GM23248 (cell line): ENCODE results near the gene FOXA1. TPM values are rescaled to one million over a fixed set of nuclear protein-coding genes. Genes with fewer than 3 reads are reported as not detected.

Source experiments
- DNase-seq: peaks from one replicate; pipeline ENCODE4 v3.0.0-alpha.2; 2015
- H2AFZ ChIP-seq: fragments of 200-600 bp; sonication (generic); 2 replicates; pipeline ENCODE4 v1.6.1; 2016; ENCODE audit warnings: antibody characterized with exemption
- H3F3A ChIP-seq: fragments of 200-600 bp; sonication (generic); 2 replicates; pipeline ENCODE4 v1.6.1; 2016; ENCODE audit warnings: mild to moderate bottlenecking, antibody characterized with exemption, mixed run types; ENCODE audit not compliant: insufficient read depth
- H3K27ac ChIP-seq: fragments of 200-600 bp; sonication (generic); 2 replicates; pipeline ENCODE4 v1.5.1; 2016; ENCODE audit warnings: mild to moderate bottlenecking
- H3K27me3 ChIP-seq: fragments of 200-600 bp; sonication (generic); replicated peaks from 2 replicates; pipeline ENCODE4 v1.6.1; 2016; ENCODE audit warnings: mild to moderate bottlenecking; ENCODE audit not compliant: insufficient read depth
- H3K36me3 ChIP-seq: fragments of 200-600 bp; sonication (generic); 2 replicates; pipeline ENCODE4 v1.6.1; 2016; ENCODE audit warnings: low read depth, mild to moderate bottlenecking
- H3K4me1 ChIP-seq: fragments of 200-600 bp; sonication (generic); 2 replicates; pipeline ENCODE4 v1.6.1; 2016; ENCODE audit warnings: mild to moderate bottlenecking; ENCODE audit not compliant: insufficient read depth
- H3K4me2 ChIP-seq: fragments of 200-600 bp; sonication (generic); one replicate; pipeline ENCODE4 v1.6.1; 2016; ENCODE audit warnings: mild to moderate bottlenecking; ENCODE audit not compliant: unreplicated experiment
- H3K4me3 ChIP-seq: fragments of 200-600 bp; sonication (generic); 2 replicates; pipeline ENCODE4 v1.5.1; 2016; ENCODE audit warnings: mild to moderate bottlenecking
- H3K79me2 ChIP-seq: fragments of 200-600 bp; sonication (generic); 2 replicates; pipeline ENCODE4 v1.6.1; 2016; ENCODE audit warnings: mild to moderate bottlenecking; ENCODE audit not compliant: insufficient read depth
- H3K9ac ChIP-seq: fragments of 200-600 bp; sonication (generic); 2 replicates; pipeline ENCODE4 v1.6.1; 2016; ENCODE audit warnings: mild to moderate bottlenecking
- H3K9me2 ChIP-seq: fragments of 200-600 bp; sonication (generic); 2 replicates; pipeline ENCODE4 v1.6.1; 2016; ENCODE audit warnings: mixed run types, mild to moderate bottlenecking, moderate library complexity; ENCODE audit not compliant: insufficient read depth
- H3K9me3 ChIP-seq: fragments of 200-600 bp; sonication (generic); one replicate; pipeline ENCODE4 v1.6.1; 2017; ENCODE audit warnings: low read depth
- H4K20me1 ChIP-seq: fragments of 200-600 bp; sonication (generic); 2 replicates; pipeline ENCODE4 v1.6.0; 2016; ENCODE audit not compliant: insufficient read depth
- EZH2 ChIP-seq: fragments of 200-600 bp; sonication (generic); IDR thresholded peaks from 2 replicates; pipeline ENCODE4 v1.6.1; 2018; ENCODE audit warnings: antibody characterized with exemption, mild to moderate bottlenecking; ENCODE audit not compliant: insufficient read depth, poor library complexity, severe bottlenecking
- EZH2phosphoT487 ChIP-seq: fragments of 200-600 bp; sonication (generic); IDR thresholded peaks from 2 replicates; pipeline ENCODE4 v1.6.1; 2018; ENCODE audit warnings: antibody characterized with exemption, moderate library complexity, mild to moderate bottlenecking, low read depth; ENCODE audit not compliant: insufficient read depth
- WGBS, 2 experiments: methylation state at CpG; one replicate each; pipeline ENCODE4 v1.1.6; 2015 to 2017; ENCODE audit warnings: low lambda C conversion rate in 2 of 2, low coverage in 1 of 2; ENCODE audit errors: missing lambda C conversion rate in 2 of 2; 5-methylcytosine and 5-hydroxymethylcytosine counted together
- in situ Hi-C: fragments of 300-500 bp; cut with MboI; formaldehyde crosslinking; loops from 2 replicates; pipeline ENCODE4 v1.15.0; 2020
- polyA plus RNA-seq: library from polyadenylated mRNA; unstranded; fragments of >200 nt; fragmentation: Nextera tagmentation; extraction: Ambion mirVana; gene quantifications from 2 replicates; pipeline ENCODE4 v1.2.1, GENCODE V29; 2016
- total RNA-seq: library from RNA; depleted of rRNA; stranded (reverse); fragments of >200 nt; shearing (Covaris generic); gene quantifications from 2 replicates; pipeline ENCODE4 v1.2.3, GENCODE V29; 2014

Gene FOXA1
- total and polyA plus RNA-seq, 2 experiments from 2014 or later: 0.10 TPM; not detected in 1

DNA sequence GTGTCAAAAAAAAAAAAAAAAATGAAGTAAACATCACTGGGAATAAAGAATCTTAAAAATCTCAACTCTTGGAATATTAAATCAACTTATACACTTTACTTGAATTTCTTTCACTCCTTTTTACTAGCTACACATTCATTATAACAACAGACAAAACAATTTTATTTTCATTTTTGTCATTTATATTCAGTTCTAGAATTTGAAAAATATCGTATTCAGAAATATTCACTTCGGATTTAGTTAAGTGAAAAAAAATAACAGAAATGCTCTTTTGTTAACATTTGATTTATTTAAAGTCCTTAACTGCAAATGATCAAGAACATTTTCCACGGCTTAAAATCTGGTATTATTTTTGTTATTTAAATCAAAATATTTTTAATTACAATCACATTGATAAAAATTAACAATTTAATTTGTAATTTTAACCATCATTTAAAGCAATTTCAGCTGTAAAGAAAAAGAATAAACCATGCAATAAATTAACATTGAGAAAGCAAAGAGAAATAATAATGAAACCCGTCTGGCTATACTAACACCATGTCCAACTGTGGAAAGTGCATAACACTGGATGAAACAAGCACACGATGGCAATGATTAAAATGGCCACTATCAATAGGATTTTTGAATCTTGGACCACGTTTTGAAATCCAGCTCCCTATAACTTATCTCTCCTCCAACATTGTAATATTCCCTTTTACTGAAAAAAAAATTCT is 5.2 kb downstream of the FOXA1 start:
- Histone ChIP-seq H3K4me2 (no peak overlapping the region), H2AFZ (no peak overlapping the region), H3K9ac (no peak overlapping the region), H3K79me2 (no peaks in the 10 kb centered on the region), H3K4me1 (no peaks in the 10 kb centered on the region), H4K20me1 (no peaks in the 10 kb centered on the region), H3K27ac (no peak overlapping the region), H3K27me3 (peaks cover 81% of the 10 kb centered on the region), H3K9me2 (no peaks in the 10 kb centered on the region), H3K9me3 (no peaks in the 10 kb centered on the region), H3K4me3 (no peak overlapping the region), H3K36me3 (no peaks in the 10 kb centered on the region), H3F3A (no peaks in the 10 kb centered on the region)
- DNase-seq: no peak
- no peak for TF ChIP-seq EZH2phosphoT487
- TF ChIP-seq EZH2: peak; percentile 77
- in situ Hi-C loops: no loop called here
- WGBS, 2 experiments: 43 to 45% methylated on average over 6 of the region's 6 CpGs

DNA sequence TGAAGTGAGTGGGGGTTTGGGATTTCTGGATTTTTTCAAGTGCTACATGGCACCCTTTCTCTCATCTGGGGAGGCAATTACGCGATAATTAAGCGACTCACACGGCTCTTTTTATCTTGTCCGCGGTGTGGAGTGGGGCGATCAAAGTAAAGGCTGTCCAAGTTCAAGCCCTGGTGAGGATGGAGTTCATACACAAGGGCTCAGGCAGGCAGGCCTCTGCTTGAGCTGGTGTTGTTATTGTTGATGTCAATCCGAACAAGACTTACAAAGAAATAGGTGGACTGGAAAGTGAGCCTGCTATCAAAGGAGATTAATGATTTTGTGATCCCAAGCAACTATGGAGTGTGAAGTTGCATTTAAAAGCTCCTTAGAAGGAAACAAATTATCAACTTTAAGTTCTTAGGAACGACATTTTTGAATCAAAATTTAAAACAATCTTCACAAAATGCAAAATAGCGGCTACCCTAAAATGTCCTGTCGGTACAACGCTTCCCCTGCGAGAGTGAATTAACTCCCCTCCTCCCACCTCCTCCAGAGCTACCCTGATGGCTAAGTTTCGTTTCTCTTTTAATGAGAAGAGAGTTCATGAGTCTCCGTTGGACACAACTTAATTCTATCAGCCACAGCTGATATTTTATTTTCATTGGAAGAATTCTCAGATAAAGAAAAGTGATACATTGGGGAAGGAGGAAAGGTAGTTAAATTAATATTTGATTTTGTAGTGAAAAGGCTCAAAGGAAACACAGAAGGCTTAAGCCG is 5.9 kb downstream of the FOXA1 start:
- TF ChIP-seq EZH2phosphoT487 (0 out of 2 replicates have a peak, but pooled peaks have one; percentile 23), EZH2 (no peak)
- in situ Hi-C loops: no loop called here

DNA sequence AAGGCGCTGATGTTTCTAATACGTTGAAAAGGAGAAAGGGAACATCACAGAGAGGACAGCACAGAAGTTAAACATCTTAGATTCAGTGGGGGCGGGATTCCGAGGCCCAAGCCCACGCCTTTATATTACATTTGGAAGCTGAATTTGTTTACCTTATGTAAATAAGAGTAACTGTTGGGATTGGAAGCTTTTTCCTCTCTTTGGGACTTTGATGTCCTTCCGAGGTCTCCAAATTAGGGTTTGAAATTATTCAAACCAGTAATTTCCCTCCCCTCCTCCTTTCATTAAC is 6.4 kb downstream of the FOXA1 start:
- no peak overlapping the region for H3K4me3 ChIP-seq
- WGBS, 2 experiments: 36 to 38% methylated on average over 6 of the region's 6 CpGs
- no peaks in the 10 kb centered on the region for H3K4me1 ChIP-seq
- H3K4me2 ChIP-seq: no peak overlapping the region
- H3K9ac ChIP-seq: no peak overlapping the region
- in situ Hi-C loops: no loop called here
- no peak for TF ChIP-seq EZH2phosphoT487
- TF ChIP-seq EZH2: no peak
- DNase-seq: no peak
- no peak overlapping the region for H3K27ac ChIP-seq
- H3F3A ChIP-seq: no peaks in the 10 kb centered on the region
- H4K20me1 ChIP-seq: no peaks in the 10 kb centered on the region
- no peaks in the 10 kb centered on the region for H3K9me2 ChIP-seq
- no peaks in the 10 kb centered on the region for H3K36me3 ChIP-seq
- no peaks in the 10 kb centered on the region for H3K79me2 ChIP-seq
- no peak overlapping the region for H2AFZ ChIP-seq
- peaks cover 92% of the 10 kb centered on the region for H3K27me3 ChIP-seq
- H3K9me3 ChIP-seq: no peaks in the 10 kb centered on the region

More for the DNA sequence above, 5.9 kb downstream of the FOXA1 start:
- Histone ChIP-seq H3K27ac (no peak overlapping the region), H4K20me1 (no peaks in the 10 kb centered on the region), H3K9me3 (no peaks in the 10 kb centered on the region), H3F3A (no peaks in the 10 kb centered on the region), H3K9ac (no peak overlapping the region), H3K27me3 (peaks cover 88% of the 10 kb centered on the region), H2AFZ (no peak overlapping the region), H3K9me2 (no peaks in the 10 kb centered on the region), H3K4me1 (no peaks in the 10 kb centered on the region), H3K79me2 (no peaks in the 10 kb centered on the region), H3K36me3 (no peaks in the 10 kb centered on the region), H3K4me3 (no peak overlapping the region), H3K4me2 (no peak overlapping the region)
- 29 to 33% methylated on average over 16 of the region's 16 CpGs for WGBS, 2 experiments
- DNase-seq: no peak

DNA sequence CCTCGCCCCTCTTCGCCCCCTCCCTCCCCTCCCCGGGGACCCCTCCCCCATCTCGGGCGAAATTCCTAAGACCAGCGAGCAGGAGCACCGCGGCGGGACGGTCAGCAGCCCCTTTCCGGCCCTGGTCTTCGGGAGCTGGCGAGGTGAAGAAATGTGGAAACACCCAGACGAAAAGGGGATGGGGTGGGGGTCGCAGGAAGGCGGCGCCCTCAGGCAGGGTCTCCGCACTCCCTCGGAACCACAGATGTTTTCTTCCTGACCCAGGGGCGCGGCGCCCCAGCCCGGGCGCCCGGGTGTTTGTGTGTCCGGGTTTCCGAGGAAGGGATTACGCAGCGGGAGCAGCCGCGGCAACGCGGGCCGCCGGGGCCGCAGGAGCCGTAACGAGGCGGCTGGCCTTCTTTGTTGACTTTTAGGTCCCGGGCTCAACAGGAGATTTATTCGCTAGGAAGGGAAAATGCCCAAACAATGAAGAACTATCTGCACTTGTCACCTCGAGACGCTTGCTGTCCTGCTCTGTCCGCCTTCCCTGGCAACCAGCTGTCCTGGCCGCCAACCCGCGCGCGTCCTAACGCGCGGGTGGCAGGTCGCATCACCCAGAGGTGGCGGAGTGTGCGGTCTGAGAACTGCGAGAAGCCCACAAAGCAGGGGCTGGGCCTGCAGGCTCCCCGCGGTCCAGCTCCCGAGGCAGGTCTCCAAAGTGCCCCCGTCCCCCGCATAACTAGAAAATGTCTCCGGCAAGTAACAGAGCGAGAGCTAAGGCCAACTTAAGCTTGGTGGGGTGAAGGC is 7.0 kb downstream of the FOXA1 start:
- peak overlapping the region; percentile 21 for H2AFZ ChIP-seq
- H3K9ac ChIP-seq: no peak overlapping the region
- WGBS, 2 experiments: 9 to 12% methylated on average over 59 to 62 of the region's 63 CpGs
- no peaks in the 10 kb centered on the region for H3K9me3 ChIP-seq
- H3K4me1 ChIP-seq: no peaks in the 10 kb centered on the region
- peaks cover 91% of the 10 kb centered on the region for H3K27me3 ChIP-seq
- no peaks in the 10 kb centered on the region for H3K9me2 ChIP-seq
- no peaks in the 10 kb centered on the region for H3K79me2 ChIP-seq
- peak; percentile 26 for DNase-seq
- H3F3A ChIP-seq: no peaks in the 10 kb centered on the region
- no peak overlapping the region for H3K4me3 ChIP-seq
- no peaks in the 10 kb centered on the region for H4K20me1 ChIP-seq
- no peaks in the 10 kb centered on the region for H3K36me3 ChIP-seq
- H3K4me2 ChIP-seq: no peak overlapping the region
- TF ChIP-seq EZH2 (no peak), EZH2phosphoT487 (no peak)
- in situ Hi-C loops: no loop called here
- H3K27ac ChIP-seq: no peak overlapping the region
